ENCODE results near the gene MAU2. TPM values are rescaled to one million over a fixed set of nuclear protein-coding genes. Genes with fewer than 3 reads are reported as not detected.

The MAU2 gene
- total RNA-seq, 1 experiment from 2014 or later = 41.3 TPM

- BruUV-seq (replicated peaks) = no TSS peak
- Mint-ChIP-seq H3K4me1 (ENCODE audit: low read depth, unreplicated experiment) (no peaks in the 10 kb centered on the region), H3K4me3 (ENCODE audit: low read depth, unreplicated experiment) (no peak overlapping the region), H3K27ac (ENCODE audit: unreplicated experiment) (no peak overlapping the region), H3K36me3 (ENCODE audit: insufficient read depth, unreplicated experiment) (peaks cover 18% of the 10 kb centered on the region), H3K27me3 (ENCODE audit: unreplicated experiment) (no peaks in the 10 kb centered on the region), H3K9me3 (ENCODE audit: low read depth, unreplicated experiment) (no peaks in the 10 kb centered on the region)
- no peak for TF ChIP-seq CTCF (IDR thresholded peaks at IDR 0.05; ENCODE audit: unreplicated experiment)
- intact Hi-C loops (cut with micrococcal nuclease; ENCODE audit: unreplicated experiment) = no loop called here
- DNase-seq = no peak
- CTCF ChIA-PET = no interaction called here
Measured at GRCh38 chr19:19292607-19293006, 28.0 kb upstream of the MAU2 start.

- DNase-seq = no peak
- TF ChIP-seq CTCF (IDR thresholded peaks at IDR 0.05; ENCODE audit: unreplicated experiment) = no peak
- H3K27ac Mint-ChIP-seq (ENCODE audit: unreplicated experiment) = no peak overlapping the region
- no peaks in the 10 kb centered on the region for H3K4me1 Mint-ChIP-seq (ENCODE audit: low read depth, unreplicated experiment)
- no TSS peak for BruUV-seq (replicated peaks)
- intact Hi-C loops (cut with micrococcal nuclease; ENCODE audit: unreplicated experiment) = no loop called here
- CTCF ChIA-PET = no interaction called here
- H3K27me3 Mint-ChIP-seq (ENCODE audit: unreplicated experiment) = no peaks in the 10 kb centered on the region
- H3K4me3 Mint-ChIP-seq (ENCODE audit: low read depth, unreplicated experiment) = no peak overlapping the region
- no peaks in the 10 kb centered on the region for H3K9me3 Mint-ChIP-seq (ENCODE audit: low read depth, unreplicated experiment)
- peaks cover 21% of the 10 kb centered on the region for H3K36me3 Mint-ChIP-seq (ENCODE audit: insufficient read depth, unreplicated experiment)
Measured at GRCh38 chr19:19294914-19295313, 25.7 kb upstream of the MAU2 start.

GRCh38 chr19:19296953-19297689, 23.5 kb upstream of the MAU2 start:
- H3K36me3 Mint-ChIP-seq (ENCODE audit: insufficient read depth, unreplicated experiment) = peaks cover 21% of the 10 kb centered on the region
- CTCF ChIA-PET = no interaction called here
- H3K27ac Mint-ChIP-seq (ENCODE audit: unreplicated experiment) = no peak overlapping the region
- no peak overlapping the region for H3K4me3 Mint-ChIP-seq (ENCODE audit: low read depth, unreplicated experiment)
- no TSS peak for BruUV-seq (replicated peaks)
- no peaks in the 10 kb centered on the region for H3K4me1 Mint-ChIP-seq (ENCODE audit: low read depth, unreplicated experiment)
- H3K9me3 Mint-ChIP-seq (ENCODE audit: low read depth, unreplicated experiment) = no peaks in the 10 kb centered on the region
- no peak for TF ChIP-seq CTCF (IDR thresholded peaks at IDR 0.05; ENCODE audit: unreplicated experiment)
- intact Hi-C loops (cut with micrococcal nuclease; ENCODE audit: unreplicated experiment) = no loop called here
- DNase-seq = no peak
- H3K27me3 Mint-ChIP-seq (ENCODE audit: unreplicated experiment) = no peaks in the 10 kb centered on the region

GRCh38 chr19:19297759-19298158, 22.9 kb upstream of the MAU2 start:
- Mint-ChIP-seq H3K4me1 (ENCODE audit: low read depth, unreplicated experiment) (no peaks in the 10 kb centered on the region), H3K27ac (ENCODE audit: unreplicated experiment) (no peak overlapping the region), H3K27me3 (ENCODE audit: unreplicated experiment) (no peaks in the 10 kb centered on the region), H3K9me3 (ENCODE audit: low read depth, unreplicated experiment) (no peaks in the 10 kb centered on the region), H3K4me3 (ENCODE audit: low read depth, unreplicated experiment) (no peak overlapping the region), H3K36me3 (ENCODE audit: insufficient read depth, unreplicated experiment) (peaks cover 16% of the 10 kb centered on the region)
- no peak for DNase-seq
- CTCF ChIA-PET = no interaction called here
- no TSS peak for BruUV-seq (replicated peaks)
- TF ChIP-seq CTCF (IDR thresholded peaks at IDR 0.05; ENCODE audit: unreplicated experiment) = no peak
- intact Hi-C loops (cut with micrococcal nuclease; ENCODE audit: unreplicated experiment) = no loop called here
